Measurements from ENCODE around the gene PAX3. TPM values are rescaled to one million over a fixed set of nuclear protein-coding genes. Genes with fewer than 3 reads are reported as not detected.

PAX3 gene
- total RNA-seq, 1 donor = not detected

- no peak overlapping the region for H2AFZ ChIP-seq (ENCODE audit: low read length)
These were observed 12.0 kb upstream of the PAX3 start for GRCh38 chr2:222310747-222311318.

GRCh38 chr2:222309766-222310165, 11.0 kb upstream of the PAX3 start:
- no peak overlapping the region for H3K4me3 ChIP-seq (ENCODE audit: insufficient read depth, low read length)
- no peak for DNase-seq (ENCODE audit: insufficient read length, low spot score, missing footprints)
- H3K4me2 ChIP-seq (ENCODE audit: insufficient read depth, low read length) = no peak overlapping the region
- no peaks in the 10 kb centered on the region for H3K36me3 ChIP-seq (ENCODE audit: insufficient read depth, low read length)
- no peak overlapping the region for H3K27ac ChIP-seq (ENCODE audit: low read depth, low read length)
- no peak for TF ChIP-seq CTCF (IDR thresholded peaks at IDR 0.05; ENCODE audit: extremely low read depth, low read depth, low read length)
- no peaks in the 10 kb centered on the region for H3K4me1 ChIP-seq (ENCODE audit: insufficient read depth, low read length)
- no peaks in the 10 kb centered on the region for H4K20me1 ChIP-seq (ENCODE audit: insufficient read depth, low read length)
- peaks cover 95% of the 10 kb centered on the region for H3K27me3 ChIP-seq (ENCODE audit: insufficient read depth, low read length)
- H2AFZ ChIP-seq (ENCODE audit: low read length) = no peak overlapping the region
- no peaks in the 10 kb centered on the region for H3K9me3 ChIP-seq (ENCODE audit: low read depth, low read length)
- H3K79me2 ChIP-seq (ENCODE audit: insufficient read depth, low read length) = no peaks in the 10 kb centered on the region

More at GRCh38 chr2:222310747-222311318, 12.0 kb upstream of the PAX3 start:
- H3K4me2 ChIP-seq (ENCODE audit: insufficient read depth, low read length) = no peak overlapping the region
- no peak for DNase-seq (ENCODE audit: insufficient read length, low spot score, missing footprints)
- peaks cover 88% of the 10 kb centered on the region for H3K27me3 ChIP-seq (ENCODE audit: insufficient read depth, low read length)
- H3K36me3 ChIP-seq (ENCODE audit: insufficient read depth, low read length) = no peaks in the 10 kb centered on the region
- no peak overlapping the region for H3K4me3 ChIP-seq (ENCODE audit: insufficient read depth, low read length)
- H4K20me1 ChIP-seq (ENCODE audit: insufficient read depth, low read length) = no peaks in the 10 kb centered on the region
- no peaks in the 10 kb centered on the region for H3K9me3 ChIP-seq (ENCODE audit: low read depth, low read length)
- H3K27ac ChIP-seq (ENCODE audit: low read depth, low read length) = no peak overlapping the region
- H3K79me2 ChIP-seq (ENCODE audit: insufficient read depth, low read length) = no peaks in the 10 kb centered on the region
- no peak for TF ChIP-seq CTCF (IDR thresholded peaks at IDR 0.05; ENCODE audit: extremely low read depth, low read depth, low read length)
- H3K4me1 ChIP-seq (ENCODE audit: insufficient read depth, low read length) = no peaks in the 10 kb centered on the region

GRCh38 chr2:222309361-222309760, 10.6 kb upstream of the PAX3 start:
- Histone ChIP-seq H3K27ac (ENCODE audit: low read depth, low read length) (no peak overlapping the region), H3K27me3 (ENCODE audit: insufficient read depth, low read length) (peaks cover 96% of the 10 kb centered on the region), H3K4me3 (ENCODE audit: insufficient read depth, low read length) (no peak overlapping the region), H3K4me1 (ENCODE audit: insufficient read depth, low read length) (no peaks in the 10 kb centered on the region), H3K9me3 (ENCODE audit: low read depth, low read length) (no peaks in the 10 kb centered on the region), H3K79me2 (ENCODE audit: insufficient read depth, low read length) (no peaks in the 10 kb centered on the region), H3K4me2 (ENCODE audit: insufficient read depth, low read length) (no peak overlapping the region), H2AFZ (ENCODE audit: low read length) (no peak overlapping the region), H3K36me3 (ENCODE audit: insufficient read depth, low read length) (no peaks in the 10 kb centered on the region), H4K20me1 (ENCODE audit: insufficient read depth, low read length) (no peaks in the 10 kb centered on the region)
- no peak for DNase-seq (ENCODE audit: insufficient read length, low spot score, missing footprints)
- TF ChIP-seq CTCF (IDR thresholded peaks at IDR 0.05; ENCODE audit: extremely low read depth, low read depth, low read length) = no peak

GRCh38 chr2:222307978-222308730, 9.4 kb upstream of the PAX3 start:
- Histone ChIP-seq H3K36me3 (ENCODE audit: insufficient read depth, low read length) (no peaks in the 10 kb centered on the region), H3K4me1 (ENCODE audit: insufficient read depth, low read length) (no peaks in the 10 kb centered on the region), H3K9me3 (ENCODE audit: low read depth, low read length) (no peaks in the 10 kb centered on the region), H4K20me1 (ENCODE audit: insufficient read depth, low read length) (no peaks in the 10 kb centered on the region), H2AFZ (ENCODE audit: low read length) (no peak overlapping the region), H3K27ac (ENCODE audit: low read depth, low read length) (no peak overlapping the region), H3K4me3 (ENCODE audit: insufficient read depth, low read length) (no peak overlapping the region), H3K4me2 (ENCODE audit: insufficient read depth, low read length) (no peak overlapping the region), H3K27me3 (ENCODE audit: insufficient read depth, low read length) (peaks cover 99% of the 10 kb centered on the region), H3K79me2 (ENCODE audit: insufficient read depth, low read length) (no peaks in the 10 kb centered on the region)
- no peak for TF ChIP-seq CTCF (IDR thresholded peaks at IDR 0.05; ENCODE audit: extremely low read depth, low read depth, low read length)
- DNase-seq (ENCODE audit: insufficient read length, low spot score, missing footprints) = no peak

Measured in osteoblast (primary cell).